Neural progenitor cell (in vitro differentiated cells): ENCODE data around the gene CREG1.

Experiments
- EZH2 ChIP-seq: fragments of 200-600 bp; sonication (generic); IDR thresholded peaks from 2 replicates; pipeline ENCODE4 v1.6.1; 2017; ENCODE audit warnings: antibody characterized with exemption, mild to moderate bottlenecking, moderate library complexity
- EZH2phosphoT487 ChIP-seq: fragments of 200-600 bp; sonication (generic); IDR thresholded peaks from 2 replicates; pipeline ENCODE4 v1.6.1; 2017; ENCODE audit warnings: antibody characterized with exemption
- TF ChIP-seq, protein P1 (sequence below): fragments of 200-600 bp; sonication (generic); IDR thresholded peaks from 2 replicates; pipeline ENCODE4 v1.5.1; 2017; ENCODE audit warnings: antibody characterized with exemption, mild to moderate bottlenecking

GRCh38 chr1:167582722-167583121, 29.2 kb upstream of the CREG1 start:
- no peak for TF ChIP-seq EZH2phosphoT487
- no peak for TF ChIP-seq EZH2
- TF ChIP-seq, protein P1, sequence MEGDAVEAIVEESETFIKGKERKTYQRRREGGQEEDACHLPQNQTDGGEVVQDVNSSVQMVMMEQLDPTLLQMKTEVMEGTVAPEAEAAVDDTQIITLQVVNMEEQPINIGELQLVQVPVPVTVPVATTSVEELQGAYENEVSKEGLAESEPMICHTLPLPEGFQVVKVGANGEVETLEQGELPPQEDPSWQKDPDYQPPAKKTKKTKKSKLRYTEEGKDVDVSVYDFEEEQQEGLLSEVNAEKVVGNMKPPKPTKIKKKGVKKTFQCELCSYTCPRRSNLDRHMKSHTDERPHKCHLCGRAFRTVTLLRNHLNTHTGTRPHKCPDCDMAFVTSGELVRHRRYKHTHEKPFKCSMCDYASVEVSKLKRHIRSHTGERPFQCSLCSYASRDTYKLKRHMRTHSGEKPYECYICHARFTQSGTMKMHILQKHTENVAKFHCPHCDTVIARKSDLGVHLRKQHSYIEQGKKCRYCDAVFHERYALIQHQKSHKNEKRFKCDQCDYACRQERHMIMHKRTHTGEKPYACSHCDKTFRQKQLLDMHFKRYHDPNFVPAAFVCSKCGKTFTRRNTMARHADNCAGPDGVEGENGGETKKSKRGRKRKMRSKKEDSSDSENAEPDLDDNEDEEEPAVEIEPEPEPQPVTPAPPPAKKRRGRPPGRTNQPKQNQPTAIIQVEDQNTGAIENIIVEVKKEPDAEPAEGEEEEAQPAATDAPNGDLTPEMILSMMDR: no peak
